Right lobe of liver (tissue), 4 donors: ENCODE data around the gene UTF1.

Experiments used
- POLR2A ChIP-seq: fragments of 450-650 bp; IDR thresholded peaks from one replicate; pipeline ENCODE4 v1.6.1; 2017; ENCODE audit warnings: antibody characterized with exemption, mild to moderate bottlenecking
- TF ChIP-seq, protein P1 (sequence below), 4 donors: fragments of 200-600 bp in 3 of 4; fragments of 450-650 bp in 1 of 4; IDR thresholded peaks; one replicate each; pipeline versions ENCODE4 v1.5.1 to v1.8.0; 2016 to 2022; ENCODE audit warnings: antibody characterized with exemption in 4 of 4, mild to moderate bottlenecking in 2 of 4
- donor health status: DM: no; HTN: no; CAD: no.
- donor health status: DM: no; HTN: no; CAD: no.
- donor health status: DM: no; HTN: yes; CAD: no.

DNA sequence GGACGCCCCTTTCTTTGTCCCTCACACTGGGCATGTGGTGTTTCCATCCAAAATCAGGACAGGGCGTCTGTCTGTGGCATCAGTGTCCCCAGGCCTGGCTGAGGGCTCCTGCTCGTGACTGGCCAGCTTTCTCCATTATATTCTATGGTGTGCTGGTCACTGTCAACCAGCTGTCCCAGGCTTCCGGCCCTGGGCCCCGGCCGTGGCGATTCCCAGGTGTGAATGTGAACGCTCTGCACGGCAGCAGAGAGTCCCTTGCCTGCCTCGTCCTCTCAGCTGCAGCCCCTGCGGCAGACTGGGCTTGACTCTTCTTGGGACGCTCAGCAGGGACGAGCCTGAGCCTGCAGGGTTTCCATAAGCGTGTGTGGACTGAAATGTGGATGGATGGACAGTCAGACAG lies 5.9 kb upstream of the UTF1 start:
- TF ChIP-seq, protein P1, sequence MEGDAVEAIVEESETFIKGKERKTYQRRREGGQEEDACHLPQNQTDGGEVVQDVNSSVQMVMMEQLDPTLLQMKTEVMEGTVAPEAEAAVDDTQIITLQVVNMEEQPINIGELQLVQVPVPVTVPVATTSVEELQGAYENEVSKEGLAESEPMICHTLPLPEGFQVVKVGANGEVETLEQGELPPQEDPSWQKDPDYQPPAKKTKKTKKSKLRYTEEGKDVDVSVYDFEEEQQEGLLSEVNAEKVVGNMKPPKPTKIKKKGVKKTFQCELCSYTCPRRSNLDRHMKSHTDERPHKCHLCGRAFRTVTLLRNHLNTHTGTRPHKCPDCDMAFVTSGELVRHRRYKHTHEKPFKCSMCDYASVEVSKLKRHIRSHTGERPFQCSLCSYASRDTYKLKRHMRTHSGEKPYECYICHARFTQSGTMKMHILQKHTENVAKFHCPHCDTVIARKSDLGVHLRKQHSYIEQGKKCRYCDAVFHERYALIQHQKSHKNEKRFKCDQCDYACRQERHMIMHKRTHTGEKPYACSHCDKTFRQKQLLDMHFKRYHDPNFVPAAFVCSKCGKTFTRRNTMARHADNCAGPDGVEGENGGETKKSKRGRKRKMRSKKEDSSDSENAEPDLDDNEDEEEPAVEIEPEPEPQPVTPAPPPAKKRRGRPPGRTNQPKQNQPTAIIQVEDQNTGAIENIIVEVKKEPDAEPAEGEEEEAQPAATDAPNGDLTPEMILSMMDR (IDR thresholded peaks at IDR 0.05), result no peak
- no peak for TF ChIP-seq POLR2A
